ENCODE measurements around the gene AKNAD1. TPM values are rescaled to one million over a fixed set of nuclear protein-coding genes. Genes with fewer than 3 reads are reported as not detected.

Gene AKNAD1
- total RNA-seq, 2 donors from 2014 or later = not detected

GRCh38 chr1:108826081-108826635 lies 30.7 kb downstream of the AKNAD1 start:
- Histone ChIP-seq H3K27ac (no peak overlapping the region), H3K4me3 (no peak overlapping the region), H3K9ac (ENCODE audit: low read depth in 2 of 2, low read length in 2 of 2) (no peak overlapping the region), H3K4me1 (no peaks in the 10 kb centered on the region), H3K27me3 (no peaks in the 10 kb centered on the region), H3K9me3 (no peaks in the 10 kb centered on the region), H3K36me3 (no peaks in the 10 kb centered on the region)
- no peak for DNase-seq
- intact Hi-C loops (cut with DNase I) = loop anchor here (5.0 kb wide), 1 partner anchor 71 kb away; no protein-coding TSS in a partner anchor
- TF ChIP-seq CTCF (IDR thresholded peaks at IDR 0.05) = no peak

- Histone ChIP-seq H3K9ac (ENCODE audit: low read depth in 2 of 2, low read length in 2 of 2) (no peak overlapping the region), H3K4me1 (no peaks in the 10 kb centered on the region), H3K4me3 (no peak overlapping the region), H3K27me3 (no peaks in the 10 kb centered on the region), H3K27ac (no peak overlapping the region), H3K36me3 (no peaks in the 10 kb centered on the region), H3K9me3 (no peaks in the 10 kb centered on the region)
- intact Hi-C loops (cut with DNase I) = no loop called here
- TF ChIP-seq CTCF (IDR thresholded peaks at IDR 0.05) = no peak
- DNase-seq = no peak
These were observed 32.8 kb downstream of the AKNAD1 start for GRCh38 chr1:108824051-108824450.

DNA sequence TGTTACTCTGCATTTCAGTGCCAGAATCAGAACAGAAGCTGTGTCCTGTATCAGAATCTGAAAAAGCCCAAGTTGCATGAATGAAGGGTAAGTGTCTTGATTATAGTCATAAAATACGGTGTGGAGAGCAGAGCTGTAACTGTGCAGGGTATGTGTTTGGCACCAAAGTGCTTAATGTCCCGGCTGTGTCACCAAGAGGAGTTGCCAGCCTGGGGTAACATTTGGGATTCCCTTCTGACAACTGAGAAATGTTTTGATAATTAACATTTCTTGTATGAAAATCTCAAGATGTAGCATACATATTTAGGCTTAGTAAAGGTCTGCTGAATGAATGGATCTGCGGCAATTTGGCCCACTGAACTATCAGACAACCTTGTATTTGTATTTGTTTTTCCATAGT lies 33.3 kb downstream of the AKNAD1 start:
- DNase-seq = no peak
- Histone ChIP-seq H3K27me3 (no peaks in the 10 kb centered on the region), H3K36me3 (no peaks in the 10 kb centered on the region), H3K4me1 (no peaks in the 10 kb centered on the region), H3K9ac (ENCODE audit: low read depth in 2 of 2, low read length in 2 of 2) (no peak overlapping the region), H3K27ac (no peak overlapping the region), H3K9me3 (no peaks in the 10 kb centered on the region), H3K4me3 (no peak overlapping the region)
- intact Hi-C loops (cut with DNase I) = no loop called here
- no peak for TF ChIP-seq CTCF (IDR thresholded peaks at IDR 0.05)

DNA sequence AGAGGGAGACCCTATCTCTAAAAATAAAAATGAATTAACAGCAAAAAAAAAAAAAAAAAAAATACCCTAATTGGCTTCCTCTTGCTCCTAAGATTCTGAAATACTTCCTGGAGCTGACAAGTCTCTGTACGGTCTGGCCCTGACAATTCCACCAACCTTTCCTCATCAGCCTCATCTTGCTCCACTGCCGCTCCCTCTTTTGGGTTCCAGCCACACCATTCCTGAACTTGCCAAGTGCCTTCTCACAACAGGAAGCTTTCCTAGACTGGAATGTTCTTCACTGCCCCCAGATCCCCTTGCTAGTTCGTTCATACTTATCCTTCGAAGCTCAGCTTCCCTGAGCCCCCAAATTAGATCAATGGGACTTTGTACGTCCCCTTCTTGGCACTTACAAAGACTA lies 37.0 kb downstream of the AKNAD1 start:
- no peak overlapping the region for H3K27ac ChIP-seq
- TF ChIP-seq CTCF (IDR thresholded peaks at IDR 0.05) = no peak
- no peak for DNase-seq
- no peaks in the 10 kb centered on the region for H3K4me1 ChIP-seq
- no peaks in the 10 kb centered on the region for H3K9me3 ChIP-seq
- H3K9ac ChIP-seq (ENCODE audit: low read depth in 2 of 2, low read length in 2 of 2) = no peak overlapping the region
- intact Hi-C loops (cut with DNase I) = no loop called here
- no peaks in the 10 kb centered on the region for H3K27me3 ChIP-seq
- H3K4me3 ChIP-seq = no peak overlapping the region
- H3K36me3 ChIP-seq = no peaks in the 10 kb centered on the region

- no peaks in the 10 kb centered on the region for H3K27me3 ChIP-seq
- H3K4me1 ChIP-seq = no peaks in the 10 kb centered on the region
- intact Hi-C loops (cut with DNase I) = no loop called here
- H3K36me3 ChIP-seq = no peaks in the 10 kb centered on the region
- no peak for DNase-seq
- H3K27ac ChIP-seq = no peak overlapping the region
- TF ChIP-seq CTCF (IDR thresholded peaks at IDR 0.05) = no peak
- no peak overlapping the region for H3K4me3 ChIP-seq
- no peak overlapping the region for H3K9ac ChIP-seq (ENCODE audit: low read depth in 2 of 2, low read length in 2 of 2)
- H3K9me3 ChIP-seq = no peaks in the 10 kb centered on the region
These were observed 39.1 kb downstream of the AKNAD1 start for GRCh38 chr1:108817811-108818210.

Data from colonic mucosa (tissue), 4 donors.